ENCODE measurements around the gene ICAM3.
"Not testable (repeated sequence)": the region's sequence is repeated elsewhere in the genome, so short reads cannot be mapped to it uniquely, and the experiment has no call there.

ICAM3 gene

DNA sequence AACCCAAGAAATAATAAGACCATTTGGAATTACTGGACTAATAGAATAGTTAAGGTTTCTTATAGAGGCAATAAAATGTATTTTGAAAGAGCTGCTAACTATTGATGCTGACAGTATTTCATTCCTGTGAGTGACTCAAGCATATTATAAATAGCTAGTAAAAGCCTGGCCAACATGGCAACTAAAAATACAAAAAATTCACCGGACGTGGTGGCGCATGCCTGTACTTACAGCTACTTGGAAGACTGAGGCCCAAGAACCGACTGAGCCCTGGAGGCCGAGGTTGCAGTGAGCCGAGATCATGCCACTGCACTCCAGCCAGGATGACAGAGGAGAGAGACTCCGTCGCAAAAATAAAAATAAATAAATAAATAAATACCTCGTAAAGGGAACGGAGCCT, 5.4 kb upstream of the ICAM3 start:
- ATAC-seq (no peak), DNase-seq (no peak)

GRCh38 chr19:10343495-10343894, 4.1 kb upstream of the ICAM3 start:
- no peak for DNase-seq

GRCh38 chr19:10339977-10340376, 553 bp upstream of the ICAM3 start:
- no peak for ATAC-seq

More at GRCh38 chr19:10343495-10343894, 4.1 kb upstream of the ICAM3 start:
- no peak for ATAC-seq

DNA sequence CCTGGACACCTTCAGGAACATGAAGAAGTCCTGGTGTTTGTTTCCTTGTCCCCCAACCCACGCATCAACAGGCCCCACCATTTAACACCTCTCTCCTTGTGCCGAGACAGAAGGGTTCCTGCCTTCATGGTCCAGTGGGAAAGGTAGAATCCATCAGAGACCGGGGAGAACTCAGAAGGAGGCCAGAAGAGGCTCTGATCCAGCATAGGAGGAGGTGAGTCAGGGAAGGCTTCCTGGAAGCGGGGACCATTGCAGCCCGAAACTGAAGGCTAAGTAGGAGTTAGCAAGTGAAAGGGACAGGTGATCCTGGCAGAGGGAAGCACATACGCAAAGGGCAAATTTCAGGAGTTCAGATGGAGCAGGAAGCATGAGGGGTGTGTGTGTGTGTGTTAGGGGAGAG, 484 bp downstream of the ICAM3 start:
- ATAC-seq = no peak

More at GRCh38 chr19:10339977-10340376, 553 bp upstream of the ICAM3 start:
- no peak for DNase-seq

GRCh38 chr19:10336725-10337124, 2.7 kb downstream of the ICAM3 start:
- not testable (repeated sequence) for ATAC-seq, DNase-seq

More for the DNA sequence above, 484 bp downstream of the ICAM3 start:
- DNase-seq = no peak

DNA sequence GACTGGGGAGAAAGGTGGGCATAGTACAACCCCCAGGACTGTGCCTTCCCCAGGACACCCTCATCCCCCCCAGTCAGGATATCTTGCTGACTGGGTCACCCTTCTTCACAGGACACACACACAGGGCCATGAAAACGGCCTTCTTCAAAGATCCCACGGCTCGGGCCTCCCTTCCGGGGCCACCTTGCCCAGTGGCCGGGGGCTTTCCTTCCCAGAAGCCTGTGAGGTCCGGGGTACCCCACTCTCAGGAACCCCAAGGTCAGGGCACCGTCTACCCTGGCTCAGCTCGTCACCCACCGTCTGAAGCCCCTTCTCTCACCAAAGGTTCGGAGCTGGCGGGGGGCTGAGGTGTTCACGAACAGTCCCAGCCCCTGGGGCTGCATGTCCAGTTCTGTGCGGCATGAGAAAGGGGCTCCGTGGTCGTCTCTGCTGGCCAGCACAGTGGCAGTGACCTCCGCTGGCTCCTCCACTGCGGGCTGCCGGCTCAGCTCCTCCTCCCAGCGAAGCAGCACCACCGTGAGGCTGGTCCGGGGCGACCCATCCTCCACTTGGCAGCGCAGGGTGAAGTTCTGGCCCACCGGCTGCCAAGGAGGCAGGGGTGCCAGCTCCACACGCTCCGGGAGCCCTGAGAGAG, 4.0 kb downstream of the ICAM3 start:
- ATAC-seq (no peak), DNase-seq (no peak)

- DNase-seq (peak; percentile 77), ATAC-seq (no peak)
Observed at GRCh38 chr19:10334588-10335351, 4.7 kb downstream of the ICAM3 start.

DNA sequence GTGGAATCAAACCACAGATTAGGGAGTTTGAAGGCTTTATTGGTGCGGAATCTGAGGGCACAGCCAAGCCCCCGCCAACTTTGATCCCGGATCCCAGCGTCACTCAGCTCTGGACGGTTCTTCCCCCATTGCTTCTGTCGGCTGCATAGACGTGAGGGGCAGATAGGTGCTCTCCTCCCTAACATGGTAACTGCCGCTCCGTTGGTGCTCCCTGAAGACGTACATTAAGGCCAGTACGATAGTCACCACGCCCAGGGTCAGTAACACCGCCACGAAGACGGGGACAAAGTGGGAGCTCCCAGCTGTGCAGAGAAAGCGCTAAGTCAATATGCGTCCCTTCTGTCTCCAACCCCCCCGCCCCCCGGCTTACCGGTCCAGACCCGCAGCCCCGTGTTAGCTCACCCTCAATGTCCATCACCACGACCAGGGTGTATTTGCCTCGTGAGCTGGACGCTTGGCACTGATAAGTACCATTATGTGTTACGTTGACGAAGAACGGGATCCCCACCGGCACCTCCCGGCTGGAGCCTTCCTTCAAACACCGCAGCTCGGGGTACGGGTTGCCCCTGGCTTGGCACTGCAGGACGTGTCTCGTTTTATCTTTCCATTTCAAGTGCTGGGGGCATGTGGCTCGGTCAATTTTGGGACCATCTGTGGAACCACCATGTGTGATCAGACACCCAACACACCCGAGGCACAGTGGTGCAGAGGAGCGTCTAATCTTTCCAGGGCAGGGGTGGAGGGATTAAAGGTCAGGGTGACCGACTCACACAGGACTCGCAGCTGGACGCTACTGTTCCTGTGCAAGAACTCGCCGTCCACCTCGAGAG, 5.5 kb downstream of the ICAM3 start:
- no peak for DNase-seq
- peak; percentile 1 for ATAC-seq

GRCh38 chr19:10332965-10333757, 6.3 kb downstream of the ICAM3 start, which contains the start of gene RAVER1:
TSS of gene RAVER1 (minus strand) at chr19:10333529. CDS start at chr19:10333507, 22 bp downstream.
- ATAC-seq (peak; percentile 94), DNase-seq (peak; percentile 99)

GRCh38 chr19:10332158-10332964, 7.1 kb downstream of the ICAM3 start:
- no peak for DNase-seq
- ATAC-seq = no peak

GRCh38 chr19:10329555-10329954, 9.9 kb downstream of the ICAM3 start:
- DNase-seq = no peak
- ATAC-seq = no peak

GRCh38 chr19:10328558-10329429, 10.6 kb downstream of the ICAM3 start:
- ATAC-seq (no peak), DNase-seq (no peak)

- no peak for ATAC-seq
- no peak for DNase-seq
Observed at GRCh38 chr19:10327793-10328192, 11.6 kb downstream of the ICAM3 start.

- ATAC-seq = no peak
- no peak for DNase-seq
Observed at GRCh38 chr19:10325732-10326131, 13.7 kb downstream of the ICAM3 start.

DNA sequence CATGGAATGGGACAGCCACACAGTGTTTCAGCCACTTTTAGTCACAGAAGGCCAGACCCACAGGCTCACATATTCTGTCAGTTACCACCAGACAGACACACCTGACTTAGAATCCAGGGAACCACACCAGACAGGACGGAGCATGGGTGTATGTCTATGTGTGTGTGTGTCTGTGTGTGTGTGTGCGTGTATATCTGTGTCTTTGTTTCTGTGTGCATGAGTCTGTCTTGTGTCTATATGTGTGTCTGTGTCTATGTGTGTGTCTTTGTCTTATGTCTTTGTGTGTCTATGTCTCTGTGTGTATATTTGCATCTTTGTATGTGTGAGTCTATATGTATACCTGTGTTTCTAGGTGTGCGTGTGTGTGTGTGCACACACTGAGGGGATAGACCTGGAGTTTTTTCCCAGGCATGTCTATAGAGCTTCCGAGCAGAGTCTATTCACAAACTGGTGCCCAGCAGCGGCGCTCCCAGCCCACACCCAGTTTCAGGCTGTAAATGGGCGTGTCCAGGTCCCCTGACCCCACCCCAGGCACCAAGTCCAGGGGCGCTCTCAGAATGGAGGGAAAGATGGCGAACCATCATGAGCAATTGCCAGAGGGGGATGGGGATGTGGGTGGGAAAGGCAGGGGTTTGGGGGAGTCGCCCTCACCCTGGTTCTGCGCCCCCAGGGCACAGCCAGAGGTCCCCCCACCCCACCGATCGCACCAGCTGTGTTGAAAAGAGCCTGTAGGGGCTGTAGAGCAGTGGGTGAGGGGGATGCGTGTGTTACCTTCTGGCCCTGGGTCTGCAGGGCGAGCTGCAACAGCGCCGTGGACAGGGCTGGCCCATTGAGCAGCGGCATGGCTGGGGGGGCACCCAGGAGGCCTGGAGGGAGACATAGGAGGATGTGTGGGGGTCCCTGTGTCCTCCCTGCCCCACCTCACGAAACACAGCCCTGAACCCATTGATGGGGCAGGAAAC, 17.3 kb downstream of the ICAM3 start:
- ATAC-seq (no peak), DNase-seq (no peak)

DNA sequence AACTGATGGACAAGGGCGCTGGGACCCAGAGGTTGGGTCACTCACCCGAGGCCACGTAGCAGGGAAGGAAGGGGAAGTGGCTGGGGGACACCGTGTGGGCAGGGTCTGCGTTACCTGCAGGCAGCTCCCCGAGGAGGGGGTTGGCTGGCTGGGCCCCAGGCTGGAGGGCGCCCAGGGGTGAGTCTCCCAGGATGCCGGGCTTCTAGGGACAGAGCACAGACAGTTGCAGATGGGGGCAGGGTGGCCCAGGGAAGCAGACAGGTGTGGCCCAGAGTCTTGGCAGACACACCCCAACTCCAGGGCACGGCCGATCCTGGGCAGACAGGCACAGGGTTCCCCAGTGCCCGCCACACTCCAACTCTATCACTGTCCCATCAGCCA, 18.0 kb downstream of the ICAM3 start:
- DNase-seq = no peak
- no peak for ATAC-seq

DNA sequence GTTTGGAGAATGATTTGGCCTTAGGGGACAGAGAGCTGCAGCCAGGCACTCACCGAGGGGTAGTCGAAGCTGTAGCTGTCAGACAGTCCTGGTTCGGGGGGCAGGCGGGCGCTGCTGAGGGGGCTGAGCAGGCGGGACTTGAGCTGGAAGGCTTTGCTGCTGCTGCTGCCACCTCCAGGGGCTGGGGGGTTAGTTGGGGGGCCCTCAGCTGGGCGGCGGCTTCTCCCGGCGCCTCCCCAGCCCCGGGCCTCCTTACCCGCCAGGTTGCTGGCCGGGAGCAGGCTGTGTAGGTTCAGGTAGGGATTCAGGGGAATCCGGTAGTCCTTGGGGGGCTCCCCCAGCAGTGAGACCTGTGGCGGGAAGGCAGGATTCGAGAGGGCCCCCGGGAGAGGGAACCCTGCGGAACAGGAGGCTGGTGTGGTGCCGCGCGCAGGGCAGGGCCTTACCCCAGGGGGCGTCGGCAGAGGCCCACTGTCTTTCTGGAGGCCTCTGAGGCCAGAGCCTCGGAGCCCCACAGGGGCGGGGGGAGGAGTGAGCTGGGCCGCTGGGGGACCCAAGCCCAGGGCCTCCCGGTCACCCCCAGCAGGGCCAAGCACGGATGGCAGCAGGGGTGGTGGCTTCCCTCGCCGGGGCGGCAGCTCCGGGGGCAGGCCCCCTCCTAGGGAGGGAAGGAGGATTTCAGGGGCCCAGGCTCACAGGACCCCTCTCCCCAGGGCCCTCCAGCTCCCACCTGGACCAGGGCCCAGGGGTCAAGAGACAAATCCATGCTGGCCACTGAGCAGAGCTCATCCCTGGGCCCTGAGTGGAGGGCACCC, 18.6 kb downstream of the ICAM3 start:
- no peak for ATAC-seq

More for the DNA sequence above, 18.6 kb downstream of the ICAM3 start:
- no peak for DNase-seq
